T-cell (primary cell): ENCODE data around the gene EYA4. TPM values are rescaled to one million over a fixed set of nuclear protein-coding genes. Genes with fewer than 3 reads are reported as not detected.
A peak's percentile ranks its signal among the peaks of the same experiment; 100 is the strongest.
"Not testable (repeated sequence)": the region's sequence is repeated elsewhere in the genome, so short reads cannot be mapped to it uniquely, and the experiment has no call there.

Experiments
- ATAC-seq, 4 experiments: fragments of 200-7000 bp in 3 of 4; fragments of 150-1000 bp in 1 of 4; cut with Tn5 transposase; replicated peaks in 1 of 4; 1 replicate in 3 of 4; 2 replicates in 1 of 4; pipeline ENCODE4 v1.10.0; 2021; ENCODE audit warnings: moderate library complexity in 3 of 4, mild to moderate bottlenecking in 2 of 4, moderate number of reproducible peaks in 1 of 4
- CTCF ChIA-PET, 2 donors: fragments of 300-600 bp; sonication (Branson Sonifier 250); formaldehyde crosslinking; loops; one replicate each; lab custom pipeline; 2022; ENCODE audit warnings: antibody characterized with exemption in 2 of 2; lab: Charles Lee
- POLR2A ChIA-PET, 2 donors: fragments of 300-600 bp; sonication (Branson Sonifier 250); formaldehyde crosslinking; loops; one replicate each; lab custom pipeline; 2022; ENCODE audit warnings: antibody characterized with exemption in 2 of 2; lab: Charles Lee
- DNase-seq, 35 experiments: peaks; one replicate each; pipeline versions ENCODE4 v3.0.0 to v3.0.0-alpha.2; 2013 to 2023
- H3K27ac ChIP-seq: one replicate; pipeline ENCODE4 v1.5.1; 2013; ENCODE audit warnings: low read length
- H3K27me3 ChIP-seq, 2 experiments: replicated peaks in 1 of 2; 1 replicate in 1 of 2; 2 replicates in 1 of 2; pipeline versions ENCODE4 v1.6.1 to v1.7.0; 2013; ENCODE audit warnings: low read length in 1 of 2, mixed read lengths in 1 of 2; ENCODE audit not compliant: control insufficient read depth in 2 of 2, insufficient read depth in 2 of 2; ENCODE audit errors: extremely low read depth in 1 of 2
- H3K36me3 ChIP-seq, 2 donors: 1 replicate in 1 of 2; 2 replicates in 1 of 2; pipeline versions ENCODE4 v1.6.1 to v1.7.0; 2013; ENCODE audit warnings: low read length in 1 of 2; ENCODE audit not compliant: control insufficient read depth in 2 of 2, insufficient read depth in 1 of 2; ENCODE audit errors: extremely low read depth in 1 of 2
- H3K4me1 ChIP-seq, 2 experiments: 1 replicate in 1 of 2; 2 replicates in 1 of 2; pipeline versions ENCODE4 v1.6.1 to v1.7.0; 2013; ENCODE audit warnings: low read length in 2 of 2, mixed read lengths in 1 of 2; ENCODE audit not compliant: insufficient read depth in 2 of 2, control insufficient read depth in 1 of 2; ENCODE audit errors: extremely low read depth in 1 of 2
- H3K4me3 ChIP-seq, 2 donors: 1 replicate in 1 of 2; 2 replicates in 1 of 2; pipeline versions ENCODE4 v1.5.1 to v1.7.0; 2013; ENCODE audit warnings: mild to moderate bottlenecking in 2 of 2, low read length in 1 of 2, moderate library complexity in 1 of 2; ENCODE audit not compliant: control insufficient read depth in 1 of 2; ENCODE audit errors: extremely low read depth in 1 of 2
- H3K9me3 ChIP-seq: 2 replicates; pipeline ENCODE4 v1.7.0; 2013
- H3K27ac Mint-ChIP-seq, 2 donors: one replicate each; pipeline ENCODE4 v1.8.0; 2020 to 2021; ENCODE audit warnings: mild to moderate bottlenecking in 2 of 2, mixed read lengths in 2 of 2
- H3K27me3 Mint-ChIP-seq, 2 donors: one replicate each; pipeline ENCODE4 v1.8.0; 2021 to 2022; ENCODE audit warnings: mixed read lengths in 2 of 2
- H3K36me3 Mint-ChIP-seq: one replicate; pipeline ENCODE4 v1.8.0; 2021; ENCODE audit warnings: mixed read lengths
- H3K4me1 Mint-ChIP-seq, 3 donors: one replicate each; pipeline ENCODE4 v1.8.0; 2020 to 2022; ENCODE audit warnings: mixed read lengths in 3 of 3, mild to moderate bottlenecking in 1 of 3
- H3K4me3 Mint-ChIP-seq, 3 donors: one replicate each; pipeline ENCODE4 v1.8.0; 2020 to 2022; ENCODE audit warnings: mild to moderate bottlenecking in 3 of 3, mixed read lengths in 3 of 3, moderate library complexity in 3 of 3
- H3K9me3 Mint-ChIP-seq, 3 donors: one replicate each; pipeline ENCODE4 v1.8.0; 2020 to 2022; ENCODE audit warnings: mixed read lengths in 3 of 3
- WGBS: methylation state at CpG from one replicate; pipeline ENCODE4 v1.1.5; 2013; ENCODE audit warnings: missing lambda C conversion rate; ENCODE audit not compliant: insufficient coverage; 5-methylcytosine and 5-hydroxymethylcytosine counted together
- total RNA-seq, 35 experiments: library from RNA in 6 of 35; stranded (reverse) in 6 of 35; fragments of 120-200 nt in 1 of 35; gene quantifications; one replicate each; pipeline versions ENCODE4 v1.2.1 to v1.2.4 and lab custom pipeline; 2013 to 2026

The EYA4 gene
- total RNA-seq, 5 donors from 2014 or later (not counting 1 experiment from before 2014, with no cell fraction given) = 0.22 TPM; not detected in 4

DNA sequence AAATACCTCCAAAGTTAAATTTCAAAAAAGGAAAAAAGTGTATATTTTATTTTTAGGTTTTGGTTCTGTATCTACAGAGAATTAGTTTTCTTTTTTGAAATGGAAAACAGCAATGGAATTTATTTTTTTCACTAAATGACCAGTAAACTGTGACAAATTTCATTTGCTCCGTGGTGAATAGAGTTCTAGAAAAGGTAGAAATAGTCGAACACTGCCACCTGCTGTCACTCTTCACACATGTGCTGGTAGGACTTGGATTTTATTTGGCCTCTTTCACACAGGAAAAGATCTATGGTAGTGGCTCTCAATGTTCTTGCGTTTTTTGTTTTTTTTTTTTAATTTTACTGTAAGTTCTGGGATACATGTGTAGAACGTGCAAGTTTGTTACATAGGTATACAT is 312.5 kb downstream of the EYA4 start:
- WGBS = 0% methylated on average over 1 of the region's 4 CpGs
- H3K4me1 Mint-ChIP-seq = no peaks in the 10 kb centered on the region

GRCh38 chr6:133554121-133554520 is 313.0 kb downstream of the EYA4 start:
- not testable (repeated sequence) for H3K4me1 Mint-ChIP-seq, H3K36me3 Mint-ChIP-seq, H3K27ac ChIP-seq, H3K4me3 ChIP-seq, DNase-seq, H3K9me3 Mint-ChIP-seq, H3K4me3 Mint-ChIP-seq, ATAC-seq, H3K27me3 ChIP-seq, H3K27me3 Mint-ChIP-seq, H3K36me3 ChIP-seq, H3K27ac Mint-ChIP-seq, H3K4me1 ChIP-seq, H3K9me3 ChIP-seq
- WGBS = no CpG with 5 or more reads among the region's 1 CpG
- ChIA-PET CTCF (interaction anchor here in 1 of 2 donors (0.8 kb wide), 1 partner anchor 698 kb away, joined by 10 read pairs; no protein-coding TSS in a partner anchor), POLR2A (interaction anchor here in 1 of 2 donors (0.6 kb wide), 1 partner anchor 24 kb away, joined by 4 read pairs; no protein-coding TSS in a partner anchor)

More for the DNA sequence above, 312.5 kb downstream of the EYA4 start:
- no peaks in the 10 kb centered on the region for H3K36me3 ChIP-seq
- no peaks in the 10 kb centered on the region for H3K27me3 ChIP-seq
- POLR2A ChIA-PET = no interaction called here
- H3K36me3 Mint-ChIP-seq = no peaks in the 10 kb centered on the region
- H3K27me3 Mint-ChIP-seq = peaks cover 1 to 8% of the 10 kb centered on the region in 2 donors
- CTCF ChIA-PET = no interaction called here
- no peaks in the 10 kb centered on the region for H3K9me3 Mint-ChIP-seq
- no peak overlapping the region for H3K27ac ChIP-seq
- ATAC-seq (no peak), DNase-seq (peak in 9 of 35 experiments; percentile 1 to 54 (median 9))
- no peak overlapping the region for H3K27ac Mint-ChIP-seq
- H3K4me1 ChIP-seq = no peaks in the 10 kb centered on the region
- H3K4me3 Mint-ChIP-seq = no peak overlapping the region
- H3K9me3 ChIP-seq = no peaks in the 10 kb centered on the region
- H3K4me3 ChIP-seq = no peak overlapping the region

- ChIA-PET CTCF (no interaction called here), POLR2A (no interaction called here)
- ATAC-seq (no peak), DNase-seq (no peak)
- Histone ChIP-seq H3K27me3 (no peaks in the 10 kb centered on the region), H3K36me3 (no peaks in the 10 kb centered on the region), H3K4me3 (no peak overlapping the region), H3K4me1 (no peaks in the 10 kb centered on the region), H3K27ac (no peak overlapping the region), H3K9me3 (no peaks in the 10 kb centered on the region)
- H3K27ac Mint-ChIP-seq = no peak overlapping the region
- no peaks in the 10 kb centered on the region for H3K36me3 Mint-ChIP-seq
- no peak overlapping the region for H3K4me3 Mint-ChIP-seq
- no CpG with 5 or more reads among the region's 2 CpGs for WGBS
- no peaks in the 10 kb centered on the region for H3K4me1 Mint-ChIP-seq
- peaks cover 0 to 4% of the 10 kb centered on the region in 2 donors for H3K27me3 Mint-ChIP-seq
- peaks cover 0 to 5% (median 4%) of the 10 kb centered on the region in 3 donors for H3K9me3 Mint-ChIP-seq
Observed at GRCh38 chr6:133555685-133556084, 314.5 kb downstream of the EYA4 start.

DNA sequence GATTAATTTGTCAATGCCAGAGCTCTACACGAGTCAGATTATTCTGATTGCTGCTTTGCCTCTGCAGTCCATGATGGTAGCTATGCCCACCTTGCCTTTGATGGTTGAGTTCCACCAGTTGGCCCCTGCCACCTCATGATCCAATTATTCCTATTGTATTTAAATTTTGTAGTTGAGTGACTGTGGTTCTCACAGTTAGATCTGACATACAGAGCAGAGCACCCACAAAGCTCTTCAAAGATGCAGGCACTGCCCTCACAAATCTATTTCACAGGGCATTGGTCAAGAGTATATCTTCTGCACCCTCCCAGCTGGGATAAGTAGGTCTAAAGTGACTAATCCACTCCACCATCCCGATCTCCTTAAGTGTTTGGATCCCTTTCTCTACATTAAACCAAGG is 318.8 kb downstream of the EYA4 start:
- no peak overlapping the region for H3K27ac ChIP-seq
- Mint-ChIP-seq H3K36me3 (no peaks in the 10 kb centered on the region), H3K4me3 (no peak overlapping the region), H3K27ac (no peak overlapping the region), H3K4me1 (no peaks in the 10 kb centered on the region), H3K9me3 (peaks cover 0 to 5% (median 4%) of the 10 kb centered on the region in 3 donors), H3K27me3 (peaks cover 2 to 7% of the 10 kb centered on the region in 2 donors)
- H3K36me3 ChIP-seq = no peaks in the 10 kb centered on the region
- WGBS = 83% methylated on average over 1 of the region's 2 CpGs
- no peaks in the 10 kb centered on the region for H3K9me3 ChIP-seq
- ChIA-PET CTCF (interaction anchor here in 1 of 2 donors (0.6 kb wide), 1 partner anchor 60 kb away, joined by 3 read pairs; no protein-coding TSS in a partner anchor), POLR2A (no interaction called here)
- DNase-seq (no peak), ATAC-seq (no peak)
- no peak overlapping the region for H3K4me3 ChIP-seq
- H3K27me3 ChIP-seq = no peaks in the 10 kb centered on the region
- H3K4me1 ChIP-seq = no peaks in the 10 kb centered on the region

DNA sequence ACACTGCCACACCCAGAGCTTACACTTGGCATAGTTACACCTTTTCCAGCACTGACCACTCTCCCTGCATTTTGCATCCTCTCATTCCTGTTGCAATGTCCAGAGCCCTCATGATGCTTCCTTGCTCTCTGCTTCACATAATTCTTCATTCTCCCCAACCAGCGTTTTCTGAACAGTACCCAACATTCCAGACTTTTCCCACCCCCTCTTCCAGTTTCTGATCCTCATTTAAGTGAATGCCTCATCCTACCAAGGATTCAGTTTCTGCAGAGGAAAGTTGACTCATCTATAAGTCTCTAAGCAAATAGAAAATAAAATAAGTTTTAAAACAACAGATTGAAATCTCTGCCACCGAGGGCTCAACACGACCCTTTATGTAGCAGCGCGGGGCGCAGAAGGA is 326.5 kb downstream of the EYA4 start:
- ATAC-seq (no peak), DNase-seq (no peak)
- Mint-ChIP-seq H3K27ac (no peak overlapping the region), H3K4me1 (peaks cover 5 to 10% (median 9%) of the 10 kb centered on the region in 3 donors), H3K4me3 (no peak overlapping the region), H3K27me3 (peaks cover 31 to 40% of the 10 kb centered on the region in 2 donors), H3K36me3 (no peaks in the 10 kb centered on the region), H3K9me3 (no peaks in the 10 kb centered on the region)
- ChIA-PET CTCF (no interaction called here), POLR2A (no interaction called here)
- peaks cover 5 to 10% of the 10 kb centered on the region in 2 experiments for H3K27me3 ChIP-seq
- H3K4me3 ChIP-seq = no peak overlapping the region
- H3K36me3 ChIP-seq = no peaks in the 10 kb centered on the region
- no peak overlapping the region for H3K27ac ChIP-seq
- 91% methylated on average over 6 of the region's 6 CpGs for WGBS
- no peaks in the 10 kb centered on the region for H3K4me1 ChIP-seq
- H3K9me3 ChIP-seq = no peaks in the 10 kb centered on the region

GRCh38 chr6:133568970-133569889 is 328.1 kb downstream of the EYA4 start:
- H3K36me3 ChIP-seq = no peaks in the 10 kb centered on the region
- DNase-seq (peak in 5 of 35 experiments; percentile 4 to 27 (median 9)), ATAC-seq (peak; percentile 42 to 77 (median 52))
- H3K36me3 Mint-ChIP-seq = no peaks in the 10 kb centered on the region
- WGBS = 10% methylated on average over 3 of the region's 18 CpGs
- ChIA-PET CTCF (interaction anchor here in 1 of 2 donors (0.6 to 1.4 kb wide), 4 partner anchors 503 to 1066 kb away, joined by 3 to 6 read pairs (median 4); no protein-coding TSS in a partner anchor), POLR2A (no interaction called here)
- H3K9me3 Mint-ChIP-seq = no peaks in the 10 kb centered on the region
- H3K4me1 Mint-ChIP-seq = peaks cover 5 to 10% (median 9%) of the 10 kb centered on the region in 3 donors
- H3K4me3 Mint-ChIP-seq = peak overlapping the region; percentile 50 to 69 (median 62)
- H3K4me3 ChIP-seq = no peak overlapping the region
- H3K27me3 Mint-ChIP-seq = peaks cover 31 to 36% of the 10 kb centered on the region in 2 donors
- H3K27ac Mint-ChIP-seq = no peak overlapping the region
- peaks cover 5 to 10% of the 10 kb centered on the region in 2 experiments for H3K27me3 ChIP-seq
- H3K9me3 ChIP-seq = no peaks in the 10 kb centered on the region
- H3K27ac ChIP-seq = no peak overlapping the region
- H3K4me1 ChIP-seq = no peaks in the 10 kb centered on the region
